Stimulated activated CD4-positive, alpha-beta T cell treated with anti-CD3 and anti-CD28 coated beads, Interleukin-12 subunit alpha, Interleukin-12 subunit beta, amount 100 ng/mL, for 4 hours (primary cell): ENCODE data around the gene EPB41L3.
"Not testable (repeated sequence)": the region's sequence is repeated elsewhere in the genome, so short reads cannot be mapped to it uniquely, and the experiment has no call there.

Source experiments
- DNase-seq: peaks from one replicate; pipeline ENCODE4 v3.0.0-alpha.2; 2020

Gene EPB41L3

DNA sequence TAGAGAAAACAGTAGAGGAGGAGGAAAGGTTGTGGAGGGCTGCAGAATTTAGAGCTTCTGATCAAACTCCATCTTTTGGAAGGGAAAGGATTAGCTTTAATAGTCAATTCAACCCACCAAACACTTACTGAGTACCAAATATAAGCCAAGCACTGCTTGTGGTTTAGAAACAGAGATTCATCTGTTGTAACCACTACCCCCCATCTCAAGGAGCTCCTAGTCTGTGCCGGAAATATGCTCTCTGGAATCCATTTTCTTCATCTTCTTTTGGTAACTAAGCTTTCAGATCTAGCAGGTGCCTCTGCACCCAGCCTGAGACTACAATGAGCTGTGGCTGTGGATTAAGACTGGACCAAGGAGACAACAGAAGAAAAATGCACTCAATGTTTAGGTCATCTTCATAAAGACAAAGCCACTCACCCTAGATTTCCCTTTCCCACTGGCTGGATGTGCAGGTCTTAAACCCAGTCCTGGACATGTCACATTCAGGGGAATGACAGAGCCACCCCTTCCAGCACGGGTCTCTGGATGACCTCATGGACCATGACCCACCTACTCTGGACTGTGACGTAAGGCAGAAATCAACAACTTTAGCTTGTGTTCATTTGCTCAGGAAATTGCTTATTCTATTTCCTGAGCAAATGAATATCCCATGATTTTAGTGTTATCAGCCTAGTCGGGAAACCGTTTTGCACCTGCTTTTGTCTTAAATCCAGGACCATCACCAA is 52.9 kb downstream of the EPB41L3 start:
- no peak for DNase-seq

DNA sequence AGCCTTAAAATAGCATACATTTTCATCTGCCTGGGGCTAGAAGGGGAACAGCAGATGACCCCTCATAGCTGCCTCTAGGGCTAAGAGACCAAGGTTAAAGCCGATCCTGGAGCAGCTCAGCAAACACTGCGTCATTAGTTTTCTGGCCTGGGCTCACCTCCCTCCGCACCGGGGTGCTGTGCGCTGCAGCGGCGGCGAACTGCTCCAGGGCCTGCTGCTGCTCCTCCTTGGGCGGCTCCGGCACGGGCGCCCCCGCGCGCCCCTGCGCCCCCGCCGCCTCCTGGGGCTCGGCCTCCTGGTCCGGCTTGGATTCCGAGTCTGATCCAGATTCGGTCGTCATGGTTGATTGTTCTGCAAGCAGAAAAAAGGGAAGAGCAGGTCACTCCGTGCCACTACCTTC is 55.0 kb downstream of the EPB41L3 start:
- DNase-seq, result no peak

DNA sequence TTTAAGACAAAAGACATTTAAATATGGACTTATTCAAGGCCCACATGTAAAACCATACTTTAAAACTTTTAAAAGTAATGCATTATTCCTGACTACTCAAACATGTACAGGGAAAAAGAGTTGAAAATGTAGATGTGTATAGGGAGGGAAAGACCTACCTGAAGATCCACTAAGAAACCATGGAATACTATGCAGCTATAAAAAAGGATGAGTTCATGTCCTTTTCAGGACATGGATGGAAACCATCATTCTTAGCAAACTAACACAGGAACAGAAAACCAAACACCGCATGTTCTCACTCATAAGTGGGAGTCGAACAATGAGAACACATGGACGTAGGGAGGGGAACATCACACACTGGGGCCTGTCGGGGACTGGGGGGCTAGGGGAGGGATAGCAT is 55.8 kb downstream of the EPB41L3 start:
- not testable (repeated sequence) for DNase-seq

DNA sequence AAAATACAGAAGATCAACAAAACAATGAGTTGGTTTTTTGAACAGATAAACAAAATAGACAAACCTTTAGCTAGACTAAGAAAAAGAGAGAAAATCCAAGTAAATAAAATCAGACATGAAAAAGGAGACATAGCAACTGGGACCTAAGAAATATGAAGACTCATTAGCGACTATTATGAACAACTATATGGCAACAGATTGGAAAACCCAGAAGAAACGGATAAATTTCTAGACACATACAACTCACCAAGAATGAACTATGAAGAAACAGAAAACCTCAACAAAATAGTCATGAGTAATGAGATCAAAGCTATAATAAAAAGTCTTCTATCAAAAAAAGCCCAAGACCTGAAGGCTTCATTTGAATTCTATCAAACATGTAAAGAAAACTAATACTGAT is 59.3 kb downstream of the EPB41L3 start:
- DNase-seq, result no peak

DNA sequence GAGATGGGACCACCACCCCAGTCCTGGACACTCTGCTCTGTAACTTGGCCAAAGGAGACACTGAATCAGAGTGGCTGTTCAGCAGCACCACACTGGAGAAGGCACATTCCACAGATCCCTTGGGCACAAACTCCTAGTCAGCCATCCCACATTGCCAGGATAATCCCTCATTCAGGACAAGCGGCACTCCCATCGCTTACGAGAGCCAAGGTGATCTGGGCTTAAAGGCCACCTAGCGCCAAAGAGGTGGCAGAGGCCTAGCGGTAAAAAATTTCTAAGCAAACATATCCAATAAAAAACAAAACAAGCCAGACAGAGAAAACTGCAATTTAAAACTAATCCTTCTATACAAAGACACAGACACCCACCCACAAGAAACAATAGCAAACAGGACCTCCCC is 62.2 kb downstream of the EPB41L3 start:
- no peak for DNase-seq

DNA sequence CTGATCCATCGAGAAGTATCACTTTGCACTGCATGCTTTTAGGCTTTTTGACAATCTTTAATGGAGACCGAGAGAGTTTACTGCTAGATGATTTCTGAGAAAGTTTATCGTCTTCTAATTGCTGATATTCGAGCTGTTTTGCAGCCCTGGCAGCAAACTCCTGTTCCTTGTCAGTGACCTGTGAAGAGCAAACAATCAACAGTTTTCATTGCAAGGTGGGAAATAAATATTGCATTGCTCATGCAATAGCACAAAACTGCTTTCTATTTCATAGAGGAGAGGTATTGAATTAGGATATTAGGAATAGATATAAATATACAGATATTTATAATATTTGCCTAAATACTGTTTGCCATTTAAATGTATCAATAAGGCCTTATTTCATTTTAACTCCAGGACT is 65.5 kb downstream of the EPB41L3 start:
- no peak for DNase-seq

DNA sequence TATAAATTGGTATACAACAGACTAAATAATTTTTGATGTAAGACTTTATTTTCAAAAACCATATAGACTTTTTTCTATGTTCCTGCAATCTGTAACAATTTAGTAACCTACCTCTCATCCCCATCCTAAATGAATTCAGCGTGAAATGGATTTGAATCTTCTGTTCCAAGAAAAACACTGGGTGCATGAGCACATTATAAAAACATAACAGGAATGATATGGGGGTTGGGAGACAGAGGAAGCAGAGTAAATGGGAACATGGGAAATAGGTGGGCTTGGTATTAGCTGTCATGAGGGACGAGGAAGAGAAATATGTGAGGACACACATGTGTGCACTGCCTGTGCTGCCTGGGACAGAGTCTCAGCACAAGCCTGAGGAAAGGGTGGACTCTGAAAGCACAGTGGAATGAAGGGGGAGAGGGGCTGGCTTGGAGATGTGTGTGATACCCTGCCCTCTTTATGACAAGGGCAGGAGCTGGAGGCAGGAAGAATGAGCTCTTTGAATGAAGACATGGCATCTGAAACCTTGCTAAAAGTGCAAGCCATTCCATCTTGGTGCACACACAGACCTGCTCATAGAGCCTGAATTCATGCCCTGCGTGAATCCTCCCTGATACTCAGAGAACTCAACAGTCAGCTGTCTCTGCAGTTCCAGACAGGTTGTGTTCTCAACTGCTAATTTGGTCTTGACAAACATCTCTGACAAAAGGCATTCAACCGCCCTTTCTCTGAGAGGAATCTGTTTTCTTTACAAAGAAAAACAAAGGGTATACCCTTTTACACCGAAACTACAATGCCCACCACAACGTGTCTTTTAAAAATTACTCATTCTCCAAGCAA is 66.6 kb downstream of the EPB41L3 start:
- DNase-seq, result no peak

DNA sequence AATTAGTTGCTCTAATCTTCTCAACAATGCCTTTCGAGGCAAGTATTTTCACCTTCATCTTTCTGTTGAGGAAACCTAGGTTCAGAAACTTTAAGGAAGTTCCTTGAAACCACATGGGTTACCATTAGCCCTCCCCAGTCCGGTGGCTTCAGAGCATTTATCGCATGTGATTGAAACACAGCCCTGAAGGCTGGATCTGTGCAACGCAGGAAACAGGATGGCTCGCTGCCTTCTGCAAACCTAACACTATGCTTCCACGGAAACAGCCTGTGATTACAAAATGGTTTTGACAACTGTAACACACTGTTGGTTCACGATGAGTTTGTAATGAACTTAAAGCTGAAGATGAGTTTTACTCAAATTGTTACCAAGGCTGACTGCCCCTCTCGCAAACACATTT is 68.5 kb downstream of the EPB41L3 start:
- no peak for DNase-seq

DNA sequence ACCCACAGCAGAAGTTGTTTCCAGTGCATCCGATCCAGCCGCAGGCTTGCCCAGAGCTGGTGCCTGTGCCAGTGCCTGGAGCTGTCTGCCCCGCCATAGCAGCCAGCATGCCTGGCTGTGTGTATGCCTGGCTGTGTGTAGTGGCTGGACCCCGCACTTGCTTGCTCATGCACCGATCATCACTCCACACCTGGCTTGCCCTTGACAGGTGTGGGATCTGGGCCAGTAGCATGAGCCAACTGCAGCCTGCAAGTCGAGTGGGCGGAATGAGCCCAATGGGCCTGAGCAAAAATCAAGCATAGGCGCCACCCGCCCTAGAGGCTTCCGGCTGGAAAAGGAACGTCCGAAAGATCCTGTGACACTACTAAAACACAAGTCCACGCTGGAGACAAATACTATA is 74.5 kb downstream of the EPB41L3 start:
- DNase-seq, result no peak

DNA sequence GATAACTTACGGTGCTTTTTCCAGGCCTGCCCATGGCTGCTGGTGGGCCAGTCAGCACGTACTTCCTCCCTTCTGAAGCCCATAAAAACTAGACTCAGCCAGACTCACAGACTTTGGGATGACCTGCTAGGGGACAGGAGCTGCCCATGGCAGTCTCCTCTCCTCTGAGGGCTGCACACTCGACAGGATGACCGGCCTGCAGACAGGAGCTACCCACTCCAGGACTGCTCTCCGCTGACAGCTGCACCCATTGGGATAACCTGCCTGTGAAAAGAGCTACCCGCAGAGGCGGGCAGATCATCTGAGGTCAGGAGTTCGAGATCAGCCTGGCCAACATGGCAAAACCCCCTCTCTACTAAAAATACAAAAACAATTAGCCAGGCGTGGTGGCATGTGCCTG is 75.4 kb downstream of the EPB41L3 start:
- DNase-seq, result no peak

DNA sequence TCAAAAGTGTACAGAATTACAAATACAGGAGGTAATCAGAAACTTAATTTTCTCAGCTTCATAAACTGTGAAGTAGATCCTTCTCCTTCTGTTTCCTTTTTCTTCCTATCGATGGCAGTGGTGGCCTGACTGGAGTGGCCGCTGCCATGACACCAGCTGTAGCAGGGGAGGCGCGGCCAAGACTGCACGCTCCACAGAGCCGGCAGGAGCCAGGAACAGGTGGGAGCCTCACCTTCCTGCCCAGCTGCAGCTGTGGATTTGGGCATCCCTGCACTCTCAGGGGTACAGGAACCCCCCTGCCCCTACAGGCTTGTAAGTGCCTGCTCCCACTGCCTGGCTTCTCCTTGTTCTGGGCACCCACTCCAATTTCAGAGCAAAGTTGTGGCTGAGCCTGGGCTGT is 76.1 kb downstream of the EPB41L3 start:
- DNase-seq, result no peak

DNA sequence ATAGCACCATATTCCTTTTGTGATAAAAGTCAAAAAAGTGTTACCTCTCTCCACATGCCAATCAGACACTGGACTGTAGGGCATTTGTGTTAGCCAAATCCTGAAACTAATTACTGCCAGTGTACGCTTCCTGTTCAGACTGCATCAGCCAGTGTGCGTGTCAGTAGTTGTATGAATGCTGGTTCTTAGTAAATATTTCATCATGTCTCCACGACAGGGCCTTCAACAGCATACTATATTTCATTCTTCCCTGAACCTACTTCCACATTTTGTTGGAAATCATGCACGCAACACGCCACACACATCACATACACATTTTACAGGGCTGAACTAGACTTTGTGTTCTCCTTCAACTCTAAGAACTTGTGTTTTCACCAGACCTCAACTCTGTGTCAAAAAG is 77.5 kb downstream of the EPB41L3 start:
- no peak for DNase-seq

DNA sequence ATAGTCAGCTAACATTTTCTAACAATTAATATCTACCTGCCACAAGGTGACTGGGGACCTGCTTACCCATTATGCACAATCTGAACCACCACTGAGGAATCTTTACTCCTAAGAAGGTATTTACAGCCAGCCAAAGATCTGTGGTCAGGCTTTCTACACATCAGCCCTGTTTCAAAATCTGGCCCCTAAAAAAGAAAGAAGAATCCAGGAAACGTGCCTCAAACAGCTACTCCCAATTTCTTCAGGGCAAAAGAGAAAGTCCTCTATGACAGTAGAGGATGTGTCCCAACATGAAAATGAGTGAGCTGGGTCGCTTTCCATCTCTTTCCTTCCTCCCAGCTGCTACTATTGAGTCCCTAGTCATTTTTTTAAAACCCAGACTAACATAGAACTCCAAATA is 79.5 kb downstream of the EPB41L3 start:
- no peak for DNase-seq

DNA sequence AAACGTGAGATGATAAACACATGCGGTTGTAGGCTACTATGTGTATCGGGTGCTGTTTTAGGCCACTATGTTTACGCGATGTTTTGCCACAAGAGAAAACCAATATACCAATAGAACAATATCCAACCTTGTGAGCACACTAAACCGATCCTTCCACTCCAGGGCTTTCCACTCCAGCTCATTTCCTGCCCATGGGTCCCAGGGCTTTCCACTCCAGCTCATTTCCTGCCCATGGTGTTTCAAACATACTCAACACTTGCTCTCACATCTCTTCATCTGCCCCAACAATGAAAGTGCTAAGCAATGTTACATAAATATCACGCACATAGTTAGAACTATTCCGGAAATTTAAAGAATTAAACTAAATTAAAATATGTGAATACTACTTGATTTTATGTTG is 80.0 kb downstream of the EPB41L3 start:
- DNase-seq, result no peak

DNA sequence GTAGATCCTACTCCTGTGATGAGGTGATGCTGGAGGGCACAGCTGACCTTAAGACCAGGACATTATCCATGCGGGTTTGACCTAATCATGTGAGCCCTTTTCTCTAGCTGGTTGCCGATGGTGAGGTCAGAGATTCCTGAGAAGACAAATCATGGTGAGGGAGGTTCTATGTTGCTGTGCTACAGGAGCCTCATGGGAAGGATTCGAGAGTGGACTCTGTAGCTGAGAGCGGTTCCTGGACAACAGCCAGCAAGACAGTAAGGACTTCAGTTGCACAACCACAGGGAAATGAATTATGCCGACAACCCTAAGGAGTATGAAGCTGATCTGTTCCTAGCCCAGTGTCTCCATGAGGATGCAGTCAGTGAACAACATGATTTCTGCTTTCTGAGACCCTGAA is 80.4 kb downstream of the EPB41L3 start:
- DNase-seq, result no peak

DNA sequence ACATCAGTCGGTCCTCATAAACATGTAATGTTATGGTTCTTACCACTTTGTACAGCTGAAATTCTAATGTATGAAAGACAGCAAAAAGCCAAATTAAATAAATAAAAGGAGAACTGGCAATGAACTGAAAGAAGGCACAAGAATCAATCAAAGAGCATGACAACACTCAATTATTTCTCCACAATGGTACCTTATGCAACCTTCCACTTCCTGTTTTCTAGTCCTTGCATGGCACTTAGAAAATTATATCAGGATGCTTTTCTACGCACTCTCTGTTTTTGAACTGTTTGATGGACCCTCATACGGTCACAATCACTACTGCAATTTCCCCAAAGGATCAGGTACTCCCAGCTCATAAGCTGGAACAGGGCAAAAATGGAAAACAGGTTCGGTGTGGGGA is 81.6 kb downstream of the EPB41L3 start:
- no peak for DNase-seq

DNA sequence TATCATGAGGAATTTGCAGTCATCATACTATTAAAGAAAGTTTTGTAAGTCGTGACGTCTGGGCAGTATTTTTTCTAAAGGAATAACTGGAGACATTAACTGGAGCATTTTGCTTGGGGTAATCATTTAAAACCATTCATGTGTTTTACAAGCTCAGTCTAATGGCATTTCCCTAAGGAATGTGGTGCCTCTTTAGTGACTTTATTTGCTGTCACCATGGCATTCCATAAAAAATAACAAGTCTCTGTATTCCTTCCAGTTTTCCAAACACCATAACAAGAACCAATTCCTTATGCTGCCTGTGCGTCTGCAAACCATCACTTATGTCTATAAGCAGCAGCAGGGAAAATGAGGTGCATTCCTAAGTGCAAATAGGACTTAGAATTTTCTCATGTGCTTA is 82.8 kb downstream of the EPB41L3 start:
- no peak for DNase-seq

DNA sequence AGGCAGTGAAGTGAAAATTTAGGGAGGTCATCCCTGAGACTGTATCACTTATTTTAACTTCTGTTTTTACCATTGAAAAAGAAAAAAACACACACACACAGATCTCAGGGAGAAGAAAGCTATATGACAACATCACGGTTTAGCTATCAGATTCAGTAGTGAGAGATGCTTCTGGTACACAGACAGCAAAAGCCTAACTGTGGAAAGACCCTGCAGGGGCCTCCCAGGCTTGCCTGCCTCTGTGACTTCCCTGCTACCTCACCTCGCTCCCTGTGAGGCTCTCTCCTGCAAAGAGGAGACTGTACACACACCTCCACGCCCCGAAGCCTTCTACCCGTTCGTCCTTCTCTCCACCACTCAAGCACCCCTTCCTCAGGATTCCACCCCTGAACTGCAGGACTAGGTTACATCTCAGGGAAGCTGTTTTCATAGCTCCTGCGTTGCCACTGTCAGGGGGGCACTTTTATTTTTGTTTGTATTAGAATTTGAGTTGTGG is 86.3 kb downstream of the EPB41L3 start:
- no peak for DNase-seq

DNA sequence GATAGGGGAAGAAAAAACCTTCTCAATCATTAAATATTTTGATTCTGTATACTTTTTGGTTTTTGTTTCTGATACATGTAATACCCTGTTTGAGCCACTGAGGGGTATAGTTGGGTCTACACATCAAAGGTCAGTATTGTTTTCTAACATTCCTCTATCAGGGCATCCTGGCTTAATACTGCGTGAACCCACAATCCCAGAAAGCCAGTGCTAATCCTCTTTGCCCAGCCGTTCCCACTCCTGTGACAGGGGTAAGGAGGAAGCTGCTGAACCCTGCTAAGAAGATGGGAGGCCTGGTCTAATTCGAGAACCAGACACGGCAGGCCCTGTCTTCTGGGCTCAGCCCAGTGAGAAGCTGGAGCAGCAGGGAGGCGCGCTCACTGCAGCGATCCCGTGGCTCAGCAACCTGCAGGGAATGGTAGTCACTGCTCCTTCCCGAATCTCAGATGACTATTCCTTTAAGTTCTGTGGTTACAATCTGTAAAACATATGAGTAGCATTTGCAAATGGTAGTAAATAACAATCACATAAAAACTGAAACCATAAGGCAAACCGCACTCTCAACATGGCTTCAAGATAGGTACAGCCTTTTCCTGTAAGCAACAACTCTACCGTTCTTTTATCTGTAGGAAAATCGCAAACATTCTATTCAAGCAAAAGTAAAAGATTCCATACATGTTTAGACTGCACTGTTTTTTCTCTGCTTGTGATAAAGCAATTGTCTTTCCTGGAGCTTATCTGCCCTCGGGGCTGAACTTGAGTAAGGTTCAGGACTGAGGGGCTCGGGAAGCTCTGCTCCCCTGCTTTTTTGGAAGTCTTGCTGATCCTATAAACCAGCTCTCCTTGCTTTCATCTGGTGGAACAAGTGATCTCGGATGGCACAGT is 87.0 kb downstream of the EPB41L3 start:
- no peak for DNase-seq

DNA sequence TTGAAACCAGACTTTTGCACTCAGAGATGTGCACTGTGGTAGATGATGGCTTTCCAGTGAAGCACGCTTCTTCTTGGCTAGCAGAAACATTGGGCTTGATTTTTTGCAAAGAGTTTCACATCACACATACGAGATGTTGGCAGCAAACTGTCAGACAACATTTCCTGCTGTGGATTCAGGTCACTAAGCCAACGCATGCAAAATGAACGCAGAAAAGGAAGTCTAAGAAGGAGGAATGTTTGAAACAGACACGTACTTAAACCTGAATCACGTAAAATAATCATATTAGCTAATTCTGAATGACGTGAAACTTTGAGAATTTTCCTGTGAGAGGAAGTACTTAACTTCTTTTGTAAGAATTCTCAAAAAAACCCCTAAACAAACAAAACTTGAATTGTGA is 88.1 kb downstream of the EPB41L3 start:
- DNase-seq, result no peak

DNA sequence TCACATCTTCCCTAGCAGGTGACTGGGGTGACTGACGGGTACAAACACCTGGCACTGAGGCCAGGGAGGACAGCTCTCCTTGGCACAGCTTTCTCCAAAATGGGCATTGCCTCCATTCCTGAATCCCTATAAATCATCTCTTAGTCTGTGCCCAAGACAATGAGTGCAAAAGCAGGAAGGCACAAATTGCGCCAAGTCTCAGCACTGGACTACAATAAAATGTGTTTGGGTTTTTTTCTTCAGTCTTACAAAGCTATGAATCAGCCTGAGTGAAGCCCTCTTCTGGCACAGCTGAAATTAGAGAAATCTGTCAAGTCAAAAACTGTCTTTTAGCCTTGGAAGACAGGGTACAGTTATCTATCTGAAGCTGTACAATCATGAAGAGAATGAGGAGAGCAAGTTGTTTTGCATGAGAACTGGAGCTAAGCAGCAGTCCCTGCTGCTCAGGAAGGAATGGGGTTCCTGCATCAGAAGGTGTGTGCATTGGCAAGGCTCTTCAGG is 90.8 kb downstream of the EPB41L3 start:
- DNase-seq, result no peak

DNA sequence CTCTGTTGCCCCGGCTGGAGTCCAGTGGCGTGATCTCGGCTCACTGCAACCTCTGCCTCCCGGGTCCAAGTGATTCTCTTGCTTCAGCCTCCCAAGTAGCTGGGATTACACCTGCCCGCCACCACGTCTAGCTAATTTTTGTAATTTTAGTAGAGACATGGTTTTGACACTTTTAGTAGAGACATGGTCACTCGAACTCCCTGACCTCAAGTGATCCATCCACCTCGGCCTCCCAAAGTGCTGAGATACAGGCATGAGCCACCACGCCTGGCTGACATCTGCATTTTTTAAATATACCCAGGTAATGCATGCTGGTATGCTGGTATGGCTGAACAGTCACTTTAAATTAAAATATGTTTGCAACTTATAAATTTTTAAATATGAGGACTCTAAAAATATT is 91.9 kb downstream of the EPB41L3 start:
- no peak for DNase-seq

DNA sequence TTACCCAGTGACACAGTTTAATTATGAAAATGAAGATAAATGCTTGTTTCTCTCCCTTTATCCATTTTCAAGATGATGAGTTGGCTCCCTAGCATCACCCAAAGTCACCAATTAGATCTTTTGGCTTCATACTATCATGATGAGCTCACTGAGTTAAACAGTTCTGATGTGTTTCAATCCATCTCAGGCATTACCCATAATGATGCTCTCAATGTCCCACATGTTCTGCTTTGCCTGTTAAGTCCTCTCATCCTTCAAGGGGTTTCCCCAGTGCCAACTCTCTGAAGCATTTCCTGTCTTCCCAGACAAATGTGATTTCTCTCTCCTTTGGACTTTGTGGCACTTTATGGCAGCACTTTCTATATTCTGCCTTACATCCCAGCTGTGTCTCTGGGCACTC is 92.6 kb downstream of the EPB41L3 start:
- DNase-seq, result no peak
